GM18505 (cell line): ENCODE results near the gene MORN1.
A peak's percentile ranks its signal among the peaks of the same experiment; 100 is the strongest.

ENCODE experiments used
- ATAC-seq: cut with Tn5 transposase; IDR thresholded peaks from one replicate; pipeline ENCODE4 v1.9.1; 2021; ENCODE audit not compliant: unreplicated experiment
- POLR2A ChIP-seq: IDR thresholded peaks from 4 replicates; pipeline ENCODE4 v1.6.1; 2011; ENCODE audit warnings: borderline replicate concordance; ENCODE audit not compliant: insufficient read depth, insufficient read length; ENCODE audit errors: extremely low read depth

The MORN1 gene

DNA sequence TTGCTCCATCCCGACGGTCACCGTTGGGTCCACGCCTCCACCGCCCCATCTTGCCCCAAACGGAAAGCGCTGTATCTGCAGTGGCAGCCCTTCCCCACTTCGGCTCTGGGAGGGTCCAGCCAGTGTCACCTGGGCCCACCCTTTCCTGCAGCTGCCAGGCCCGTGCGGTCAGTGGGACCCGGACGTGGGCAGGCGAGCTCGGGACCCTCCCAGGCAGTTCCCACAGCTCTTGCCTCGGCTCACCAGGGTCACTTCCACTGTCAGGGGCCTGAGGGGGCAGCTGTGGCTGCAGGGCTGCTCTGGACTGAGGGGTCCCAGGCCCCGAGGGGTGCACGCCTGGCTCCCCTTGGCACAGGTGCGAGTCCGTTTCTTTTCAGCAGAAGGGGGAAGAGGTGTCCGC, 82.5 kb downstream of the MORN1 start:
- no peak for ATAC-seq
- TF ChIP-seq POLR2A, result no peak

DNA sequence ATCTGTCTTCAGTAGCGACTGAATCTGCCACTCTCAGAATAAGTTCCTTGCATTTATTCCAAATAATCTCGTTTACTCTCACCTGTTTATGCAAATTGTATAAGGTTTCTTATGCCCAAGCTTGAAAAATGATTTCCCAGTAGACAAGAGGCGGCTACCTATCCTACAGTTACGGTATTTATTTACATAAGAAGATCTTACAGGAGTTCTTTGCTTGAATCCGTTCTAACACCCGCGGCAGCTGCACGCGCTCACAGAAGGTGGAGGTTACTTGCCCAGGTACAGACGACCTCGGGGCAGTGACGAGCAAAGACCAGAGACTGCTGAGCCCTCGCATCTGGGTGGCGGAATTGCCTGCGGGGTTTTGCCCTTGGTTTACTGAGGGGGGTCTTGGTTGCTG, 83.4 kb downstream of the MORN1 start:
- no peak for ATAC-seq
- TF ChIP-seq POLR2A, result no peak

DNA sequence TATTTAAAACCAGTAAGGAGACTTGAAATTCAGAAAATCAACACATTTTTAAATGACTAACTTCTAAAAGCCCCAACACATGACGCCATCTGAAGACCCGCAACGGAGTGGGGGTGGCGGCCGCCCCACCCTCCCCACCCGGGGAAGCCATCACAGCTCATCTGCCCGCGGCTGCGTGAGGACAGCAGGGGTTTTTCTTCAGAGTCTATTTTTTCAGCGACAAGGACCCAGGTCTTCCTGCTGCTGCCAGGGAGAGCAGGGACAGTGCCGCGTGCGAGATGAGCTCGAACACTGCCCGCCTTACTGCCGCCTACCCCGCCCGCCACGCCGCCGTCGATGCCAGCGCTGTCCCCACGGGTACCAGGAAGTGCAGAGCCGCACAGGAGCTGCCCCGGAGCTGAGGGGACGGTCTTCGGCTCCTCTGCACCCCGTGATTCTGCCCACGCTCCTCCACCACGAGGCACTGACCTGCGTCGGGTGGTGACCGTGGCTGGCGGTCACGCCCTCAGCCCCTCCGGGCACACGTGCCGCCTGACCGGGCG, 84.2 kb downstream of the MORN1 start:
- no peak for ATAC-seq
- TF ChIP-seq POLR2A, result no peak

DNA sequence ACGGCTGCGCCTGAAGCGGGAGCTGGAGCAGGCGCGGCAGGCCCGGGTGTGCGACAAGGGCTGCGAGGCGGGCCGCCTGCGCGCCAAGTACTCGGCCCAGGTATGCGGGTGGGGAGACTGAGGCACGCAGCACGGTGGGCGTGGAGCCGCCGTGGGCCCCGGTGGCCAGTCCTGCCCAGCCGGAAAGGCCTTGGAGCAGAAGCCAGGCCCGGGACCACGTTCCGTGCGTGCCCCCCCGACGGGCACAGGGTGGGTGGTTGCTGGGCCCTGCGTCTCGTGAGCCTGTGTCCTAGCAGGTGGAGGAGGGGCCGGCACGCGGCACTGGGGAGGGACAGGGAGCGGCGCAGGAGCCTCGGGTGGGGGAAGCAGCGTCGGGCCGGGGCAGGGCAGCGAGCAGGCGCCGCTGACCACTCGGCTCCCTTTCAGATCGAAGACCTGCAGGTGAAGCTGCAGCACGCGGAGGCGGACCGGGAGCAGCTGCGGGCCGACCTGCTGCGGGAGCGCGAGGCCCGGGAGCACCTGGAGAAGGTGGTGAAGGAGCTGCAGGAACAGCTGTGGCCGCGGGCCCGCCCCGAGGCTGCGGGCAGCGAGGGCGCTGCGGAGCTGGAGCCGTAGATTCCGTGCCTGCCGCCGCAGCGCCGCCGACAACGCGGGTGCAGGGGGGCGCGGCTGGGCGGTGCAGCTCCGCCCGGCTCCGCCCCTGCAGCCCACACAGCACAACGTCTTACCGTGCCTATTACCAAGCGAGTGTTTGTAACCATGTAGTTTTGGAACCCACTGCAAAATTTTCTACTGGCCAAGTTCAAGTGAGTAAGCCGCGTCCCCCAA, 85.0 kb downstream of the MORN1 start:
- TF ChIP-seq POLR2A, result no peak
- no peak for ATAC-seq

DNA sequence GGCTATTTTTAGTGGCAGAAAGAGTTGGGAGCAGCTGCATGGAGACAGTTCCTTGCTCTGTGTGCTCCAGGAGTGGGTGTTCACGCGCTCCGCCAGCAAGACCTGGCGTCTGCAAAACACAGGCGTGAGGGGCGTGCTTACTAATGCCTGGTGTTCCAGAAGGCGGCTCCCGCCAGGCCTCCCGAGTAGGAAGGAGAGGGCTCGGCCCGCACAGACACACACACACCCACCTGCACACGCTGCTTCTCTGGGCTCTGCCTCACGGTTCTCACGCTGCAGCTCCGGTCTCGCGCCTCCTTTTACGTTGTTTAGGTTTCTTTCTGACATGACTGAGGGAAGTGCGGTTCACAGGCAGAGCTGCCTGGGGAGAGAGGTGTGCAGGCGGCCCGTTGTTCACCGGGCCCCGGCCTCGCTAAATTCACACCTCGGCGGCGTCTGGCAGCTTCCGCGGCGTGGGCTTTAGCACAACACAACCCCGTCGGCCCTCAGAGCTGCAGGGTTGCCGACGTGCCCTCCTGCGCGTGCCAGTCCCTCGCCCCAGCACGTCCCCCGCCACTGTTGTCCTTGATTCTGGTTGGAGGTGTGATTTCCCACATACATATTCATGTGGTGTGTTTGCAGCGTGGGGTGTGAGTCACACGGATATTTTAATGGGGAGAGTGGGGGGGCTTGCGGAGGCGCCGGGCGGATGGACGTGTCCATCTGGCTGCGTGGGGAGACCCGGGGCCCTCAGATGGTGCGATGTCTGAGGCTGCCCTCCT, 86.3 kb downstream of the MORN1 start:
- TF ChIP-seq POLR2A, result no peak
- no peak for ATAC-seq

DNA sequence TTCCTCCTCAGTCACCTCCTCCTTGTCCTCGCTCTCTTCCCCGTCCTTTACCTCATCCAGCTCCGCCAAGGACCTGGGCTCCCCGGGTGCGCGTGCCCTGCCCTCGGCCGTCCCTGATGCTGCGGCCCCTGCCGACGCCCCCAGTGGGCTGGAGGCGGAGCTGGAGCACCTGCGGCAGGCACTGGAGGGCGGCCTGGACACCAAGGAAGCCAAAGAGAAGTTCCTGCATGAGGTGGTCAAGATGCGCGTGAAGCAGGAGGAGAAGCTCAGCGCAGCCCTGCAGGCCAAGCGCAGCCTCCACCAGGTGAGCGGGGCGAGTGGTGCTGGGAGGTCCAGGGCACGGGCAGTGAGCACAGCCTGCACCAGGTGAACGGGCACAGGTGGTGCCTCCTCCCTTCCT, 87.1 kb downstream of the MORN1 start:
- no peak for TF ChIP-seq POLR2A

DNA sequence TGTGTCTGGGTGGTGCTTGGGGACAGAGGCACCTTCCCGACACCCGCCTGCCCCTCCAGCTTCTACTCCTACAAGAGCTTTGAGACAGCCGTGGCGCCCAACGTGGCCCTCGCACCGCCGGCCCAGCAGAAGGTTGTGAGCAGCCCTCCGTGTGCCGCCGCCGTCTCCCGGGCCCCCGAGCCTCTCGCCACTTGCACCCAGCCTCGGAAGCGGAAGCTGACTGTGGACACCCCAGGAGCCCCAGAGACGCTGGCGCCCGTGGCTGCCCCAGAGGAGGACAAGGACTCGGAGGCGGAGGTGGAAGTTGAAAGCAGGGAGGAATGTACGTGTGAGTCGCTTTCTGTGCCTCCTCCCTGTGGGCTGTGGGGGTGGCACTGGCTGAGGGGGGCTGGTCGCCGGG, 87.6 kb downstream of the MORN1 start:
- TF ChIP-seq POLR2A, result no peak
- ATAC-seq, result no peak

More for the DNA sequence above, 87.1 kb downstream of the MORN1 start:
- no peak for ATAC-seq

DNA sequence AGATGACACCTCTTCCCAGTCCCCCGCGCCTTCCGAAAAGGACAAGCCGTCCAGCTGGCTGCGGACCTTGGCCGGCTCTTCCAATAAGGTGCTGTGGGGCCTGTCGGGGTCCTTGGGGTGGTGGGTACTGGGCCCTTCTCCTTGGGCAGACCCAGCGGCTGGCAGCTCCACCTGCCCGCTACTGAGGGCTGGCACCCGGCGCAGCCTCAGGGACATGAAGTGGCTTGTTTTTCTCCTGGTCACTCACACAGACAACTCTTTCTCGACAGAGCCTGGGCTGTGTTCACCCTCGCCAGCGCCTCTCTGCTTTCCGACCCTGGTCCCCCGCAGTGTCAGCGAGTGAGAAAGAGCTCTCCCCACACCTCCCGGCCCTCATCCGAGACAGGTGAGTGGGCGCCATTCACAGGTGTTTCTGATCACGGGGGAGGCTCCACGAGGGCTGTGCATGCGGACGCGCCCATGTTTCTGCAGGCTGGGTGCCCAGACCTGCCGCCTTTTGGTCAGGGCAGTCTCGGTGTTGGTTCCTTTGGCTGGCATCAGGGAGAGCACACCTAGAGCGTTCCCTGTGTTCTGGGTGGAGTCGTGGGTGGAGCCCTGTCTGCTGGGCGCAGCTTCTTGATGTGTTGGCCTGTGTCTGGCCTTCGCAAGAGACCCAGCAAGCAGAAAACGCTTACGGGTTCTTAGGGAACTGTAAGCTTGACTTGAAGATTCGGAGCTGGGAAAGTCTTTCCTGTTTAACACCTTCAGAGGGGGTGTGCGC, 88.2 kb downstream of the MORN1 start:
- ATAC-seq, result no peak
- no peak for TF ChIP-seq POLR2A

DNA sequence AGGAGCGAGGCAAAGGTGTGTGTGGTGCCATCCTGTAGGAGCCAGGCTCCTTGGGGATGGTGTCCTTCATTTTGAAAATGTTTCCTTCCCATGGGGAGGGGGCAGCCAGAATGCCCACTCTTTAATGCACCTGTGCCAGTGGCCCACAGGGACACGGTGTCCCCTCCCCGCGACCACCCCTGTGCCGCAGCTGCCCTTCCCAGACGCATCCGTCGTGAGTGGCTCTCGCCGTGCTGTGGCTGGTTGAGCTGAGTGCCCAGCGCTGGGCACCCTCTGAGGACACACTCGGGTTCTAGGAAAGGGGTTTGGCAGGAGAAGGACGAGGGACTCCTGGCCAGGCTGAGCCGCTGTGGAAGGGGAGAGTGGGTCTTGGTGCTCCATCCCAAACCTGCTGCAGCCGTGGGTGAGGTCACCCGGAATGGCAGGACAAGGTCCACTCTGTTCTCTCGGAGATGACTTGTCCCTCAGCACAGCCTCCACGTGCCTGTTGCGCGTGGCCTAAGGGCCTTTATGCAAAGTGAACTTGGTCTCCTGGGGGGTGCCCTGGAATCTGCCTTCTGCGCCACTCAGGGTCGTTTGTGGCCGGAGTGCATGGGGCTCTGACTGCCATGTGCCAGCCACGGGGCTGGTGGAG, 88.9 kb downstream of the MORN1 start:
- ATAC-seq, result no peak
- TF ChIP-seq POLR2A, result no peak

DNA sequence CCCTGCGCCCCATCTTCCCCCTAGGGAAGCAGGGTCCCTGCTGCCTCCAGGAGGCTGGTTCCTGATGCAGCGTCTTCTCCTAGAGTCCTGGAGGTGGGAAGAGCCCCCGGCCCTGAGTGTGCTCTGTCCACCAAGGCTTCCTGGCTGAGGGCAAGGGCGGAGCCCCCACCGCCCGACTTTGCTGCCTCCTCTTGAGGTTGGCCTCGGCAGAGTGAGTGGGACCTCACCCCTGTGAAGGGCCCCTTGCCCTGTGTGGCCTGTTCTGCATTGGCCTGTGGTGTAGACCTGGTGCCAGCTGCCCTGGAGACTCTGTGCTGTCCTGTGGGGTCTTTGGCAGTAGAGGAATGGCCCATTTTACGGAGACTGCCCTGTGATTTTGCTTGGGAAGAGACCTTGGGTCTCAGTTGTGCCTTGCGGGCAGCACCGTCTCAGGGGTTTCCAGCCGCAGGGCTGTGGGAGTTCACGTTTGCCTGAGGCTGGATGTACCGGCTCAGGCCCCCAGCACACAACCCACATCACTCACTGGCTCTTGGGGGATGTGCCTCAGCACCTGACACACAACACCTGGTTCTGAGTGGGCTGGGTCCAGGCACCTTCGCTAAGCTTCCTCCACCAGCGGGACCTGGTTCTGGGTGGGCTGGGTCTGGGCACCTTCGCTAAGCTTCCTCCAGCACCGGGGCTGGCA, 89.6 kb downstream of the MORN1 start:
- TF ChIP-seq POLR2A, result no peak
- no peak for ATAC-seq

DNA sequence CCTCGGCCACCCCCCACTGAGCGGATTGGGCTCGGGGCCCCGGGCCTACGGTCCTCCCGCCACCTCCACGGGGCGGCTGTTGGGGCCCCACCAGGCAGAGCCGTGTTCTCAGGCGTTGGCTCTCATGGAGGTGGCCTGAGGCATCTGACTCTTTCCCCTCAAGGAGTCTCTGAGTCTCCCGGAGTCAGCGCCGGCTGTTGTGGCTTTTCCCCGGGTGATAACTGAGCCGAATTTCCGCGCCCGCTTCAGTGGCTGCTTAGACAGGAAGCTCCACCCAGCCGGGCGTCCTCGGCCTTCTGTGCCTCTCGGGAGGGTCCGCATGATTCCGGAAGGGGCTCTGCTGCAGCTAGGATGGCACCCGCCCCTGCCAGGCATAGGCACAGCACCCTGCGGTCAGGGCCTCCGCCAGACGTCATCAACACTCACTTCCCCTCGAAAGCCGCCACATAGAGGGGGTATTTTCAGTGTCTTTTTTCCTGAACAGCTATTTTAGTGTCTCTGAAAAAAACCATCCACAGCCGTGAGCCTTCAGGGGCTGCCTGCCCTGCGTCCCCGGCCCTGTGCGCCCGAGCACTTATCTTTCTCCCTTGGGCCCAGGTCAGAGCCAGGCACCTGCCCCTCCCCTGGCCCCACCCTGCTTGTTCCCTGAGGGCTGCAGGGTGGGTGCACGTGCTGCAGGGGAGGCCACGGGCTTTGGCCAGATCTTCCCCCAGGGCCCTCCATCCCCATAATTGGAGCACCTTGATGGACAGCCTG, 90.3 kb downstream of the MORN1 start:
- TF ChIP-seq POLR2A, result no peak
- ATAC-seq, result peak; percentile 43

DNA sequence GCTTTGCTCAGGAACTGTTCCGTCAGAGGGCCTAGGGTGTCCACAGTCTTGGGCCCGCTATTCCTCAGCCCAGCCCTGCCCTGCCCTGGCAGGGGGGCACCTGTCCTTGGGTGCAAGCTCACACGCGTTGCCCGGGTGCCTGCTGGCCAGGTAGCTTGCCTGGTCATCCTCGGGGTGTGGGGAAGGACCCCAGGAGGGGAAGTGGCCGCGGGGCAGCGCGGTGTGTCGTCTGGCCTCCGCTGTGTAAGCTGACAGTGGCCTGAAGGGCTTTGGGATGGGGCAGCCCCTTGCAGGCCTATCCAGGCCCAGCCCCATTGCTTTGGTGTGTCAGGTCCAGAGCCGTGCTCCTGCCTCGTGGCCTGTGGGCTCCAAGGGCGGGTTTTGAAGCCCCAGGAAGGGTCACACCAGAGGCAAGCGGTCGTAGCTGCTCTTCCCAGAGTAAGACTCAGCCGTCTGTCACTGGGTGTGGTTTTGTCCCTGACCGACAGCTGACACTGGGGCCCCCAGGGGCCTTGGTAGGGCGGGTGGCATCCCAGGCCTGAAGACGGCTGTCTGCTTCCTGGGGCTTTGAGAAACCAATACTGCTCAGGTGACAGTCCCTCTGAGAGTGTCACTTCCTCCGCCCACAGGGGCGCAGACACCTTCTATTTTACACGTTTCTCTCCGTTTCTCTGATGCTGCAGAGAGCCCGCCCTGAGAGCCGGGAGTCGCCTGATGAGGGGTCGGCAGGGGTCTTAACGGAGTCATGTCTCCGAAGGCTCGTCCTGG, 91.2 kb downstream of the MORN1 start:
- peak; percentile 58 for TF ChIP-seq POLR2A
- peak; percentile 51 for ATAC-seq
